NCI-H146 treated with DMSO at 0.1 percent for 48 hours (cell line): ENCODE results near the gene CTF1.

ENCODE experiments used
- DNase-seq: peaks from one replicate; lab custom pipeline; 2025; ENCODE audit not compliant: unreplicated experiment; lab: John Stamatoyannopoulos, UW

CTF1 gene

DNA sequence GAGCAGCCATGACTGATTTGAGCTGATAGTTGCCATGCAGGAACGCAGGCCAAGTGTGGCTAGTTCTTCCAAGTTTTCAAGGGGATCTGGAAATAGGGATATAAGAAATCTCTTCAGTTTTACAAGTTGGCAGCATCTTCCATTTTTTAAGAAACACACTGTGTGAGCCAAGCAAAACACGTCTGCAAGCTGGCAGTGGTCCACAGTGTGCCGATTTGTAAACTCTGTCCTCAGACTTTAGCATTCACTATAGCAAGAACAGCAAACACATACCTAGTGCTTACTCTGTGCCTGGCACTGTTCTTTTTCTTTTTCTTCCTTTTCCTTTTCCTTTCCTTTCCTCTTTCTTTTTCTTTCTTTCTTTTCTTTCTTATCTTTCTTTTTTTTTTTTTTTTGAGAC is 55.3 kb downstream of the CTF1 start:
- no peak for DNase-seq

GRCh38 chr16:30953111-30953510 is 56.7 kb downstream of the CTF1 start:
- DNase-seq, result no peak
